Measurements from ENCODE around the gene TSHZ3.

TSHZ3 gene

DNA sequence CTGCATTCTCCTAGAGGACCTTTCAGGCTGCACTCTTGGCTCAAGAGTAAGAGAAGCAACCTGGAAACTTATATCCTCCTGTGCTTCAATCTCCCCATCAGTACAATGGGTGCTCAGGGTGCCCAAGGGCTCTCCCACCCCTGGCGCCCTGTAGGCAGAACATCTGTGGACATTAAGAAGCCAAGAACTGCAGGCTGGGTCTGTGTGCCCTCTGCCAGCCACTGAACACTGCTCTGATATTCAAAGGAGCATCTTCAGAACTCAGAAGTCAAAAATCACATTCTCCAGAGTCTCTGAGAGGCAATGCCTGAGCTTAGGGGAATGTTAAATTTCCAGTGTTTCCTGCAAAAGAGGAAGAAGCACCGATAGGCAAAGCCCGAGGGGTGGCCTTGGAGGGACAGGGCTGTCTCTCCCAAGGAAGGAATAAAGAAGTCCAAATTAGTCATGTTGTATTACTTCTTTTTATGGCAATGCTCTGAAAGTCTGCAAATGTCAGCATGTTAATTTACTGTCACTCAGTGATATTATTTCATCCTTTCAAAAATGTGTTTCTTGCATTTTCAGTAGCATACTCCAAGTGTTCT is 88.1 kb downstream of the TSHZ3 start:
- no peak for DNase-seq (ENCODE audit: low spot score)

DNA sequence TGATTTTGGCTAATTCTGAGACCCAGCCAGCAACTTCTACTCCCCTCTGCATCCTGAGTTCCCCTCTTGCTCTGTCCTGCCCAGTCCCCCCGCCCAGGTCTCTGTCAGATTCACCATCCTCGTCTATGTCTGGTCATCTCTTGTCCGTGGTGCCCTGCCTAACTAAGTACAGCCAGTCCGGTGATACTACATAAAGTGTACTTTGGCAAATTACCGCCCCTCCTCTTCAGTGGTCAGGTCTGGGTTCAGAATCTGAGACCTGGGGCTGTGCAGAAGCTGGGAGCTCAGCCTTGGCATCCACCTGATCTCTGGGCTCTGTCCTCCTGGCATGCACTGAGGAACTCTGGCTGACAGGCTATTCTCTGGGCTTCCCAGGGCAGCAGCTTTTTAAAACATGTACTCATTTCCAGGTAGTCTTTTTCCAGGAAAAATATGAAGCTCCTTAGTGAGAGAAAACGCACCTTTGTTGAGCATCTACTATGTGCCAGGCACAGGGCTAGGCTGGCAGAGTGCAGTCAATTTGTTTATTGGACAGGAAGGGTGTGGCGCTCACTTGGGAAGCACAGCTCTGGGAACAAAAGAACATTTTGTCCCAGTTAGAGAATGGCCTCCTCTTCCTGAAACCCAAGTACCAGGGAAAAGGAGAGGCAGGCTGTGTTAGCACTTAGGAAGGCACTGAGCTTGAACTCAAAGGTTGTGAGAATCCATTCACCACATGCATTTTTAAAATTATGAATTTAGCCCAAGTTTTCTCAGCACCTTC is 88.9 kb downstream of the TSHZ3 start:
- no peak for DNase-seq (ENCODE audit: low spot score)

DNA sequence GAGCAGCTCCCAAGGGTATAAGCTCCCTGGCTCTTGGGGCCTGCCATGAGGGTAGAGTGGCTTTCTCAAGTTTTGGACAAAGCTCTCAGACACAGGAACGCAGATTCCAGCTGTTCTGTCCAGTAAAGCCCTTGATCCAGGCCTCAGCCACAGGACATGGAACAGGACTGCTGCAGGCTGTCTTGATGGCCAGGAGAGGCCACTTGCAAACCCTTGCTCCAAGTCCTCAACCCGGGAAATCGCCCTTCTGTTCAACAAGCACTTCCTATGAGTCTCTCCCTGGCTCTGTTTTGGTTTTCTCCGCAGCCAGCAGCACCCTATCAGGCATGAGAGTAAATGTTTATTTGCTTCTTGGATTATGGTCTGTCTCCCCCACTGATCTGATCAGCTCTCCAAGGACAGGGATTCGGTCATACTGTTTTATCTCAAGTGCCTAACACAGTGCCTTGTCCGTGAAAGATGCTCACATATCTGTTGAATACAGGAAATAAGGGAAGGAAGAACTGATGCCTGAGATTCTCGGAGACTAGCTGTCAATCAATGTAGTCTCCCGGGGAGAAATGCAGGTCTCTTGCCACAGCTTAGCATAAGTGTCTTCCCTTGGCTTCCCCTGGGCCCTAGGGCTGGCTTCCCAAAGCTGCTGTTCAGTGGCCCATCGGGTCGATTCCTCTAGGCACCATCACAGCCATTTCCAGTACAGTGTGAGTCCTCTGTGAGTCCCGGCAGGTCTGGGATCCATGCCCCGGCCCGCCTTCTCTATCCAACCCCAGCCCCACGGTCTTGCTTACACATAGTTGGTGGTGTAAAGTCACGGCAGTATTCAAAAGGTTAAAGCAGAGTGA is 90.8 kb downstream of the TSHZ3 start:
- no peak for DNase-seq (ENCODE audit: low spot score)

DNA sequence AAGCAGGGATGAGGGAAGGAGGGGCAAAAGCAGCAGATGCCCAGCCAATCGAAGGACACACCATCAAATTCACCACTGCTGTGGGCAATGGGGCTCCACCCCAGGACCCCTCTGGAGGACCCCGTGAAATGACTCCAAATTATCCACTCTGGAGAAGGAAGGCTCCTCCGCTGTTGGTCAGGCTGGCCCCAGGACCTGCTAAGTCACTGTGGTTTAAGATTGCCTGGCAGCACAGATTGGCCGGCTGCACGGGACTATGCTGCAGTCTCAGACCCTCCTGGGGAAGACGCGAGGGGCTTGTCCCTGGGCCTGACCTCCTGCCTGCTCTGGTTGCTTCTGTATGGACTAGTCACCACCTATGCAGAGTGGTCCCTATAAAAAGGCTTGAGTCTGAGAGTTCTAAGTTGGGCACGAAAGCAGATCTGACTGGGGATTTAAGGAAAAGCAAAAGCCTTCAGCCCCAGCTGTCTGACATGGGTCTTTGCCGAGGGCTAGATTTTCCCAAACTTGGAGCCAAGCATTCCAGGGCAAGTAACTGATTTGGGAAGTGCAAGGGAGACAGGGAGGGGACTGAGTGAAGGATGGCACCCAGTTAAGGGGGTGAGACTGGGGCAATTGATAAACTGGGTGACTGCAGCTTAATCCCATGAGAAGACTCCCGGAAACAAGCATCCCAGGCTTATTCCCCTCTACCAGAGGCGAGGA is 91.7 kb downstream of the TSHZ3 start:
- DNase-seq (ENCODE audit: low spot score) = no peak

DNA sequence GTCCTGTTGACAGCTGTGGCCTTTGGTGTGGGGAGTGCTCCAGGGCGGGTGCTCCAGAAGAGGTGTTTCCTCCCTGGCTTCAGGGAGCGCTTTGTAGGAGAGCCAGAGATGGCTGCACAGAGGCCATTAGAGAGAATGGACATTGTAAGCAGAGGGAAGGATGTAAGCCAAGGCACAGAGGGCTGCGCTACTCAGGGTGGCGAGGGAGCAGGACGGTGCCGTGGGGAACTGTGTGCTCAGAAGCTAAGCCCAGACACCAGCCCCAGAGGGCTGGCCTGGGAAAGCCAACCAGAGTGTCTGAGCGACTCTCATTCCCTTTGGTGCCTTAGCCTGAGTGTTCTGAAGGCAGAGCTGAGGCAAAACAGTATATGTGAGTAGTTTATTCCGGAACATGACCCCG is 92.2 kb downstream of the TSHZ3 start:
- DNase-seq (ENCODE audit: low spot score) = no peak

DNA sequence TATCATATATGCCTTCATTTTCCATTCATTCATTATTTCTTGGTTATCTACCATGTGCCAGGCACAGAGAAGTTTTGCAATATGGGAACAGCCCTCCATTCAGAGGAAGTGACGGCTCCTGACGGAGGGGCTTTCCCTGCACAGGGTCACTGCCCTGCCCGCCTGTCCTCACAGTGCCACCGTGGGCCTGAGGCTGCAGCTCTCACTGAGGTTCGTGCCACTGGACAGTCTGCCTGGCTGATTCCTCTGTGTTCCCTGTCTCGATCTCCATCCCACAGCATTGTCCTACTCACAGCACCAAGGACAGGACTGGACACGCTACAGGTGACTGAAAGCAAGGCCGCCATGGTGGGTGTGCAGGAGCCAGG is 92.7 kb downstream of the TSHZ3 start:
- no peak for DNase-seq (ENCODE audit: low spot score)

DNA sequence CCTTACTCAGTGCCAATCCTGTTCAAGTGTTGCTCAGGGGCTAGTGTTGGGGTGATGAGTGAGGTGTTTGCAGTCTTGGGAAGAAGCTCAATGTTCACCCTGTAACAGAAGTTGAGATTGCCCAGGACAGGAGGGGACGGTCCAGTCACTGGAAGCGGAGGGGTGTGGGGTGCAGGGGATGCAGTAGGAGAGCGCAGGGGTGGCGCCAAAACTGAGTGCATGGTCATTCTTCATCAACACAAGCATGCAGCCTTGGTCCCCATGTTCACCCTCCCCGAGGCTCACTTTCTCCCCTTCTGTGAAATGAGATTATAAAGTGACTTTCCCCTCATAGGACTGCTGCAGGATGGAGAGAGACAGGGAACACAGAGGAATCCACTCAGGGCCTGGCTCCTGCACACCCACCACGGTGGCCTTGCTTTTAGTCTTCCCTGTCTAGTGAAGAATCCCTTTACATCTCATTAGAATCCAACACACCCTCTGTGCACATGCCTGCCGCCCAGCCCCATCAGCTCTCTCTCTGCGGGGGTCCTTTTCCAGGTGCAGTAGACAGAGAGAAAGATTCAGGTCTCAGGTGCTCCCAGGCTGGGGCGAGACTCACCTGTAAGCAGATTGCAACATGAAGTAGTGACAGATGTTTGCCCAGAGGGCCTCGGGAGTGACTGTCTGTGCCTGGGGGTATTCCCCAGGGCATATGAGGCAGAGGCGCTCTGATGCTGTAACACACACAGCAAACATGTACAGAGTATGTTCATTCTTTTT is 93.2 kb downstream of the TSHZ3 start:
- no peak for DNase-seq (ENCODE audit: low spot score)

DNA sequence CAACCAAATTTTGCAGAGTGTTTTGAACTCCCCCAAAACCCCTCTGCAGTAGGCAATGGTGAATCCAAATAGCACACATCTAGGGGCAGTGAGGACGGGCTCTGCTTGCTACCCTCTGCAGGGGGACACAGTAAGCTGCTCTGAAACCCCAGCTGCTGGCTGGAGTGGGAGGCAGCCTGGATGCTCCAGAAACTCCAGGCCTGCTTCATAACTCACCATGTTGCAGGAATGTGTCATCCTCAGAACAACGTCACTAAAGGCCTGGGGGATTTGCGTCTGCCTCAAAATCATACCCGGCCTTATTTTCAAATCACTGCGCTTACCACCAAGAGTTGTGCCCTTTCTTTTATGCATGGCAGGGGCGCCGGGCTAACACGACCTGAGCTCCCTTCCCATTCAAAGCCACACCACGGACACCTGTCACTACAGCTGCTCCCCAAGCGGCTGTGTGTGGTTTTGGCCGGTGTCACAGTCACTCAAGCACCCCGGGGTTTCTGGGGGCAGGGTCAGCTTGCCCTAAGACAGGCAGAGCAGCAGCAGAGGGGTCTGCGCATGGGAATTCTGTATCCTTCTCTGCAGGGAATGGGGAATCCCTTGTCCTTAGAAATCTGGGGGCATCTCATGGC is 93.9 kb downstream of the TSHZ3 start:
- DNase-seq (ENCODE audit: low spot score) = no peak

DNA sequence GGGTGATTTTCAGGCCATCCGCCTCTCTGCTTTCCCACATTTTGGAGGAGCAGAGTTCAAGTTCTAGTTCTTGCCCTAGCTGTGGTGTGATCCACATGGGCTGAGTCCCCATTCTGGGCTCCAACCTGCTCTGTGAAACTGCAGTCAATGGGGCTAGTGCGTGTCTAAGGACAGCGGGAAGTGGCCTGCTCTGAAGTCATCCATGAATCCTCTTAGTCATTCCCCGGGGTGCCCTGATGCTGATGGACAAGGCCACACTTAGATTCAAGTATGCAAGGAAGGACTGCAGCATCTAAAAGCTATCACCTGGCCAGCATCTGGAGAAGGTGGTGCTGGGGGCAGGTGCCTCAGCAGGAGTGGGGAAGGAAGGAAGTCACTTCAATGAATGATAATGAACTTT is 94.6 kb downstream of the TSHZ3 start:
- DNase-seq (ENCODE audit: low spot score) = no peak

DNA sequence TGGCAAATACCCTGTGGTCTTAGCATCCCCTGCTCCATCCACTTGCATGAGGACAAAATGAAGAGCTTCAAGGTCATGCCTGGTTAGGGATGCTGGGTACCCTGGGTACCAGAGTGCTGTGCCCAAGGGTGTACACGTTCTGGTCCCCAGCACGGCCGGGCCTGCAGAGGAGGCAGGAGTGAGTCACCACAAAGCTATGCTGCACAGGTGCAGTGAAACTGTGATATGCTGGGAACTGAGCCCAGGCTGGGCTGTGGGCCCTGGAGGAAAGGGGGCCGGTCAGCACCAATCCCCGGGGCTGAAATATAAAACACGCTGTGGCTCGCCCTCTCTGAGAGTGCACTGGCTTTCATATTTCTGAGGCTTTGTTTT is 95.1 kb downstream of the TSHZ3 start:
- DNase-seq (ENCODE audit: low spot score) = no peak

DNA sequence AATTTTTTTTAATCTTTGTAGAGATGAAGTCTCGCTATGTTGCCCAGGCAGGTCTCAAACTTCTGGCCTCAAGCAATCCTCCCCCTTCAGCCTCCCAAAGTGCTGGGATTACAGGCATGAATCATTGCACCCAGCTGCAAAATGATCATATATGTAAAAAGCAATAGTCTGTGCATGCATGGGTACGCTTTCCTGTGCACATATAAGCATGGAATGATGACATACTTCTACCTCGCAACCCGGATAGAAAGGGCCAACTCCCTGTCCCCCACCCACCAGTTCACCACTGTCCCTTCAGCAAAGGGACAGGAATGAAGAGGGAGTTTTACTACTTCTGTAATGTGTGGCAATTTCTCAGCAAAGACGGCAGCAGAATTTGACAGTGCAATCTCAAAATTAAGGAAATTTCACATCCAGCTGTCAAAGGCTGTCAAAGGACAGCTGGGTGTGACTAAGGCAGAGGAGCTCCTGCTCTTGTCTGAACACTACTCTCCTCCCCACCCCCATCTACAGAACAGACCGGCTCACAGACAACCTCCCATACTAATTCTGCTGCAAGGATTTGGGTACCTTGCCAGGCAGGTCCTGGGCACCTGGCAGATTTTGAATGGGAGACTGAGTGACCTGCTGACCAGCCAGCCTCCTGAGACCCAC is 95.6 kb downstream of the TSHZ3 start:
- DNase-seq (ENCODE audit: low spot score) = no peak

DNA sequence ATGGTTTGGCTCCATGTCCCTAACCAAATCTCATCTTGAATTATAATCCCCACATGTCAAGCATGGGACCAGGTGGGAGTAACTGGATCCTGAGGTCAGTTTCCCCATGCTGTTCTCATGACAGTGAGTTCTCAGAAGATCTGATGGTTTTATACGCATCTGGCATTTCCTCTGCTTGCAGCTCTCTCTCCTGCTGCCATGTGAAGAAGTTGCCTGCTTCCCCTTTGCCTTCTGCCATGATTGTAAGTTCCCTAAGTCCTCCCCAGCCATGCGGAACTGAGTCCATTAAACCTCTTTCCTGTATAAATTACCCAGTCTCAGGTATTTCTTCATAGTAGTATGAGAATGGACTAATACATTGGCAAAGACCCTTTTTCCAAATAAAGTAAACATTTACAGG is 96.8 kb downstream of the TSHZ3 start:
- DNase-seq (ENCODE audit: low spot score) = no peak

DNA sequence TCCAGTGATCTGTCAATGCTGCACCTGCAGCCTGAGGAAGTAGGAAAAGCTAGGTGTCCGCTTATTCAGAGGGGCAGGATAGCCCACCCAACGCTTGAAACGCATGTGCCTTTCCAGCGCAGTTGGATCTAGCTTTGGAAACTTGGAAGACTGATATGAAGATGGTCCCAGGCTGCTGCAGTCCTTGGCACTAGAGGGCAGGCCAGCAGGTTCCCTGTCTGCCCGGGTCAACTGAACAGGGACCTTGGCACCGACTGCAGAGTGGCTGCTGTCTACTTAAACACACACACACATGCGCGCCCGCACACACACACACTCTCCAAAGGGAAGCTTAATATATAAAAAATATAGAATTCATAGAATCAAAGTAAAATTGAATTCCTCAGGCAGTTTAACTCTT is 100.0 kb downstream of the TSHZ3 start:
- DNase-seq (ENCODE audit: low spot score) = no peak

DNA sequence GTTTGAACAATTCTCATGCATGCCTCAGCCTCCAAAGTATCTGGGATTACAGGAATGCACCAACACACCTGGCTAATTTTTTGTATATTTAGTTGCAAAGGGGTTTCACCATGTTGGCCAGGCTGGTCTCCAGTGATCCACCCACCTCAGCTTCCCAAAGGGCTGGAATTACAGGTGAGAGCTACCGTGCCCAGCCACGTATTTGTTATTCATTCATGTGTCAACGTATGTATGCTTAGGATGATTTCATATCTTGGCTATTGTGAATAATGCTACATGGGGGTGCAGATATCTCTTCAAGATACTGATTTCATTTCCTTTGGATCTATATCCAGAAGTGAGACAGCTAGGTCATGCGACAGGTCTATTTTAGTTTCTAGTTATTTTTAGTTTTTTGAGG is 113.4 kb downstream of the TSHZ3 start:
- no peak for DNase-seq (ENCODE audit: low spot score)

DNA sequence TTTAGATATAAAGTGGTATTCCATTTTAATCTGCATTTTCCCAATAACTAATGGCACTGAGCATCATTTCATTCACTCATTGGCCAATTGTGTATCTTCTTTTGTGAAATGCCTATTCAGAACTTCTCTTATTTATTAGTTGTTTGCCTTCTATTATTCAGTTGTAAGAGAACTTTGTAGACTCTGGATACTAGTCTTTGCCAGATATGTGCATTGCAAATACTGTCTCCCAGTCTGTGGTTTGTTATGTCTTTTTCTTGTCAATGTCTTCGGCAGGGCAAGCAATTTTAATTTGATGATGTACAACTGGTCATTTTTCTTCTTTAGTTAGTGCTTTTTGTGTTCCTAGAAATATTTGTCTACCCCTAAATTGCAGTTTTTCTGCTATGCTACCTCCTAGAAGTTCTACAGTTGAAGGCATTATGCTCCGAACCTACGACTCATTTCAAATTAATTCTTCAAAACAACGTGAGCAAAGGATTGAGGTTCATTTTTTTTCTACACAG is 115.9 kb downstream of the TSHZ3 start:
- no peak for DNase-seq (ENCODE audit: low spot score)

DNA sequence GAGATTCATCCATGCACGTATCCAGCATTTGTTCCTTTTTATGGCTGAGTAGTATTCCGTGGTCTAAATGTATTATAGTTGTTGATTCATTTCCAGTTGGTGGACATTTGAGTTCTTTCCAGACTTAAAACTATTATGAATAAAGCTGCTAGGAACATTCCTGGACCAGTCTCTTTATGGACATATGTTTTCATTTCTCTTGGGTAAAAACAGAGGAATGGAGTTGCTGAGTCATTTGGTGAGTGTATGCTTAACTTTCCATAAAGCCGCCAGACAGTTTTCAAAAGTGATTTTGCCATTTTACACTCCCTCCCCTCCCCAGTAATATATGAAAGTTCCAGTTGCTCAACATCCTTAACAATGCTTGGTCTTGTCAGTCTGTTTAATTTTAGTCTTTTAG is 116.4 kb downstream of the TSHZ3 start:
- DNase-seq (ENCODE audit: low spot score) = no peak

DNA sequence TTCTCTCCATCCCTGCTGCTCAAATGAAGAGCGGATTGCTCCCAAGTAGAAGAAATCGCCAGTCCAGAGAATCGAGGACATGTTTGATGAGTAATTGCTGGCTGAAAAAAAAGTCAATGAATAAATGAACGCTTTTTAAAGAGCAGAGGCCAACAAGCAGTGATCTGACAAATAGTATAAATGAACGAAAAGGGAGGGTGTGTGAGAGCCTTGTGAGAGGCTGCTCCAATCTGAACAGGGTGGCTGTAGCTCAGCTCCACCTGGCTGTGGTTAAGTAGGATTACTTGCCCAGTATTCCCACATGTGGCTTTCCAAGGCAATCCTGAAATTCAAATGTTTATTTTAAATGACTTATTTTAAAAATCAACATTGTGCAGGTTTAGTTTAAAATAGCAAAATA is 117.1 kb downstream of the TSHZ3 start:
- no peak for DNase-seq (ENCODE audit: low spot score)

DNA sequence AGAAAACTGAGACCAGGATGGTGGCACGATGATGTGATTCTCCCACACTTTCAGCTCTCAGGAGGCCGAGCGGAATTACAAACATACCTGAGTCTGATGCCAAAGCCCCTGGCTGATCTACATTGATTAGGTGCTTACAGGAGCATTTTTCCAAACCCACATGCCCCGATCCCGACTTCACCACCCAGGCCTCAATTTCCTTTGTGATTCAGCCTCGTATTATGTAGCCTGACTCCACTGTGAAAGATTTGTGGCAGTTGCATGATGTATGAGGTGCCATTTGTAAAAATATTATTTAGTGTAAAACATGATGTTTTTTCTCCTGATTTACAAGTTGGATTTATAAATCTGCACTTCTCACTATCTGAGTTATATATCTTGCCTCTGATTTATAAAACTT is 118.0 kb downstream of the TSHZ3 start:
- DNase-seq (ENCODE audit: low spot score) = no peak

DNA sequence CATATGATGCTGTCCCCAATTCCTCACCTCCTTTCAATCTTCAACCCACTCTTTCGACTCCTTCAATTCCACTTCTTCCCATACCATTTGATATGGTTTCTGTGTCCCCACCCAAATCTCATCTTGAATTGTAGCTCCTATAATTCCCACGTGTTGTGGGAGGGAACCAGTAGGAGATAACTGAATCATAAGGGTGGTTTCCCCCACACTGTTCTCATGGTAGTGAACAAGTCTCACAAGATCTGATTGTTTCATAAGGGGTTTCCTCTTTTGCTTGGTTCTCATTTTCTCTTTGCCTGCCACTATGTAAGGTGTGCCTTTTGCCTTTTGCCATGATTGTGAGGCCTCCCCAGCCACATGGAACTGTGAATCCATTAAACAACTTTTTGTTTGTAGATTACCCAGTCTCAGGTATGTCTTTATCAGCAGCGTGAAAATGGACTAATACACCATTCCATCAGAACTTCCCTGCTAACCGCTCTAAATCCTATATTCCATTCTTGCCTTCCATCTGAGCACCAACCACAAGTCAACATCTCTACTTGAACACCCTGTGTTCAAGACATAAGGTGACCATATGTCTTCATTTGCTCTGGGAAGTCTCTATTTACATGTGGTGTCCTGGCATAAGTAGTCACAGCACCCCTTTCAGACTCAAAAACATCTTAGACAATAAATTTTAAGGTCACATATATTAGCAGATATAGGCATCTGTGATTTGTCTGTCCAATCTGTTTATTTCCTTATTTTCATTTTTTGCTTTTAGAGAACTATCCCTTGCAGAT is 122.9 kb downstream of the TSHZ3 start:
- DNase-seq (ENCODE audit: low spot score) = no peak
